Measurements from ENCODE around the gene SPTBN5.

Gene SPTBN5

DNA sequence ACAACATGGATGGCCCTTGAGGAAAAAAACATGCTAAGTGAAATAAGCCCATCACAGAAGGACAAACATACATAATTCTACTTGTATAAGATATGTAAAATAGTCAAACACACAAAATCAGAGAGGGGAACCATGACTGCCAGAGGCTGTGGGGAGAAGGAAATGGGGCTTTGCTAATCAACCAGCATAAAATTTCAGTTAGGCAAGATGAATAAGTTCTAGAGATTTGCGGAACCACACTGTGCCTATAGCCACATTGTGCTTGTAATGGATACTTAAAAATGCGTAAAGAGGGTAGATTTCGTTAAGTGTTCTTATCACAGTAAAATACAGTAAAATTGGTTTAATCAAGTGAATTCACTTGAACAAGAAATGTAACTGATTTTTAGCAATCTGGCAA lies 33.7 kb upstream of the SPTBN5 start:
- no peak for DNase-seq (ENCODE audit: low spot score)
- H3K27ac ChIP-seq, result no peak overlapping the region
- TF ChIP-seq, protein P1, sequence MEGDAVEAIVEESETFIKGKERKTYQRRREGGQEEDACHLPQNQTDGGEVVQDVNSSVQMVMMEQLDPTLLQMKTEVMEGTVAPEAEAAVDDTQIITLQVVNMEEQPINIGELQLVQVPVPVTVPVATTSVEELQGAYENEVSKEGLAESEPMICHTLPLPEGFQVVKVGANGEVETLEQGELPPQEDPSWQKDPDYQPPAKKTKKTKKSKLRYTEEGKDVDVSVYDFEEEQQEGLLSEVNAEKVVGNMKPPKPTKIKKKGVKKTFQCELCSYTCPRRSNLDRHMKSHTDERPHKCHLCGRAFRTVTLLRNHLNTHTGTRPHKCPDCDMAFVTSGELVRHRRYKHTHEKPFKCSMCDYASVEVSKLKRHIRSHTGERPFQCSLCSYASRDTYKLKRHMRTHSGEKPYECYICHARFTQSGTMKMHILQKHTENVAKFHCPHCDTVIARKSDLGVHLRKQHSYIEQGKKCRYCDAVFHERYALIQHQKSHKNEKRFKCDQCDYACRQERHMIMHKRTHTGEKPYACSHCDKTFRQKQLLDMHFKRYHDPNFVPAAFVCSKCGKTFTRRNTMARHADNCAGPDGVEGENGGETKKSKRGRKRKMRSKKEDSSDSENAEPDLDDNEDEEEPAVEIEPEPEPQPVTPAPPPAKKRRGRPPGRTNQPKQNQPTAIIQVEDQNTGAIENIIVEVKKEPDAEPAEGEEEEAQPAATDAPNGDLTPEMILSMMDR (conservative IDR thresholded peaks at IDR 0.05; ENCODE audit: low read depth), result no peak
- POLR2A ChIA-PET (ENCODE audit: low non-redundant PET), result no interaction called here
- CTCF ChIA-PET, result interaction anchor here (1.3 kb wide), 1 partner anchor 16 kb away, joined by 3 read pairs; no protein-coding TSS in a partner anchor

DNA sequence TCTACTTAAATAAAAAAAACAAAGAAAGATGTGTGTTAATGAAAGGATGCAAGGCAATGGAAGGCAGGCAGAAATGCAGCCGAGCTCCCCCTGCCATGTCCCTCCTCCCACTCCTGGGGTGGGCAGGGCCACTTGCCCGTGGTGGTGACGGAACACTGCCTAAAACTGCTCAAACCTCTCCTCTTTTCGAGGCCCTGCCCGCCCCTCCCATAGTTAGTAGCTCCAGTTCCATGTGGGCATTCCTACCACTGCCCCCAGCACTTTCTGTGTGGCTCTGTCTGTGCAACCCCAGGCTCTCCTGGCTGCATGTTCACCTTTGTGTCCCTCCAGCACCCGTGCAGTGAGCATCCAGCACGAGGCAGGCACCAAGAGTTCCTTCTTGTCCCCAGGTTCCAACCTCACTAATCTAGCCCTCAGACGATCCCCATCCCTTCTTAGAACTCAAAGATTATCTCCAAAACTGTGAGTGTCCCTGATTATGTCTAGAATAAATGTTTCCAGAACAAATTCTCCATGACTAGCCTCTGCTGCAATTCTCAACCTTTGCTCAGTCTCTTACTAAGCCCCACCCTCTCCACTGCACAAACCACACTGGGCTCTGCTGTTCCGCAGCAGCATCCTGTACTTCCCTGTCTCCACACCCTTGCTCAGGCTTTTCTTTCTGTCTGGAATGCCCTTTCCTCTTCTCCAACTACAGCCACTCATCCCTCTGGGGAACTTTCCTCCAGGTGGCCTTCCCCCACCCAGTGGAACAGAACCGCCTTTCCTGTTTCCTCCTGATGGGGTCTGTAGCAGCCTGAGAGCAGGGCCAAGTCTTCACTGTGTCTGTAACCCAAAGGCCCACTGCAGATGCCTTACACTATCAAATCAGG lies 32.6 kb upstream of the SPTBN5 start:
- ChIA-PET POLR2A (ENCODE audit: low non-redundant PET) (no interaction called here), CTCF (interaction anchor here (0.7 kb wide), 1 partner anchor 141 kb away, joined by 4 read pairs; no protein-coding TSS in a partner anchor)
- H3K27ac ChIP-seq, result no peak overlapping the region
- no peak for DNase-seq (ENCODE audit: low spot score)
- TF ChIP-seq, protein P1 (conservative IDR thresholded peaks at IDR 0.05; ENCODE audit: low read depth), result no peak

DNA sequence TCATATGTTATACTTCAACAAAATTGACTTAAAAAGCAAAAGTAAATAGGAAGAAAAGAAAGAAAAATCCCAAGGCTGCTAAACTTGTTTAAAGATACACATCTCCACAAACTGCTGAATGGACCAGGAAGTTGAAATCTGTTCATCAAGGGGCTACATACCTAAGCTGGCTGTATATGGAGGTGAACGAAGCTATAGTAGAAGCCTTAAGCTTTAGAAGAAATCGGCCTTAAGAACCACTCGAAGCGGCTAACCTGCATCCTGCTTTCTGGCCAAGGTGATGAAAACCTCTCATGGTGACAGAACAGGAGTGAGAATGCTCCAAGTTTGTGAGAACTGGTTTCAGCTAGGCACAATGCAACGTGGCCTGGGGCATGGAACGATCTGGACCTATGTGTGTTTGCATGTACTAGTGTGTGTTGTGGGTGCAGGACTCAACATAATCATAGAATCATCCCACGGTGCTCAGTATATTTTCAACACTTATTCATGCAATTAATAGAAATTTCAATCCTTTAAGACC lies 31.3 kb upstream of the SPTBN5 start:
- CTCF ChIA-PET, result no interaction called here
- H3K27ac ChIP-seq, result no peak overlapping the region

DNA sequence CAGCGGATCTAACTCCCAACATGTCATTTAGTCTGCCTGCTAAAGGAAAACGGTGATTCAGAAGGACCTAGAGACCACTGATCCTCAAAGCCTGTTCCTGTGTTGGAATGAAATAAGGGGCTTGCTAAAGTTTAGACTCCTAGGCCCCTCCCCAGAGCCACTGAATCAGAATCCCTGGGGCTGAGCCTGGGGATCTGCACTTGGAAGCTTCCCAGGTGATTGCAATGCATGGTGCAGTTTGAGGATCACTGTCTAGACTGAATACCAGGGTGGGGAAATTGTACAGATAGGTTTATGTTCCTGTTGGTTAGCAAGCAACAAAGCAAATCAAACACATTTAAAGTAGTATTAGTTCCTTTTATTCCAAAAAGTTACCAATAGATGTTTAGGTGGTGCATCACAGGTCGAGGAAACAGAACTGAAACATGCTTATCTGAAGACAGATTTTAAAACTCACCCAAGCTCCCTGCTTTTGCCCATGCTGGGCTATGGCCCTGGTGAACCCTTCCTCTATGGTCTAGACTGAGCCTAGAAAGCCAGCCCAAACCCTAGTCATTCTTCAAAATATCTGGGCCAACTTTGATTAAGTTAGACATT lies 29.6 kb upstream of the SPTBN5 start:
- CTCF ChIA-PET, result no interaction called here

More for the DNA sequence above, 31.3 kb upstream of the SPTBN5 start:
- DNase-seq (ENCODE audit: low spot score), result no peak
- TF ChIP-seq, protein P1 (conservative IDR thresholded peaks at IDR 0.05; ENCODE audit: low read depth), result no peak
- POLR2A ChIA-PET (ENCODE audit: low non-redundant PET), result no interaction called here

DNA sequence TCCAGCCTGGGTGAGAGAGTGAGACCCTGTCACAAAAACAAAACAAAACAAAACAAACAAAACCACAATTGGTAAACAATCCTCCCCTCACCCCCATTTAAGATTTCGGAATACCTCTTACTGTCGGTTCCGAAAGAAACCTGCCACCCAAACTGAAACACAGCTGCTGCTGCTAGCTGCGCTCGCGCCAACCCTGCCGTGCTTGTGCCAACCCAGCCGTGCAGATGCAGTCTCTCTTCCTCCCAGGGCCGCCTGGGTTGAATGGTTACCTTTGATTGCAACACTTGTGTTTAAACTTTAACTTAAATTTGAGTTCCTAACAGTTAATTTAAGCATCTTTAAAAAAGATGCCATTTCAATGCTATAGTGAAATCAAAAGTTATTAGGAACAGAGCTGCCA lies 28.5 kb upstream of the SPTBN5 start:
- H3K27ac ChIP-seq, result peak overlapping the region; percentile 3; the same call in 1 of the 2 replicates
- TF ChIP-seq, protein P1 (conservative IDR thresholded peaks at IDR 0.05; ENCODE audit: low read depth), result no peak
- no peak for DNase-seq (ENCODE audit: low spot score)
- CTCF ChIA-PET, result no interaction called here
- POLR2A ChIA-PET (ENCODE audit: low non-redundant PET), result no interaction called here

More for the DNA sequence above, 29.6 kb upstream of the SPTBN5 start:
- POLR2A ChIA-PET (ENCODE audit: low non-redundant PET), result no interaction called here
- no peak overlapping the region for H3K27ac ChIP-seq
- TF ChIP-seq, protein P1 (conservative IDR thresholded peaks at IDR 0.05; ENCODE audit: low read depth), result no peak
- no peak for DNase-seq (ENCODE audit: low spot score)

DNA sequence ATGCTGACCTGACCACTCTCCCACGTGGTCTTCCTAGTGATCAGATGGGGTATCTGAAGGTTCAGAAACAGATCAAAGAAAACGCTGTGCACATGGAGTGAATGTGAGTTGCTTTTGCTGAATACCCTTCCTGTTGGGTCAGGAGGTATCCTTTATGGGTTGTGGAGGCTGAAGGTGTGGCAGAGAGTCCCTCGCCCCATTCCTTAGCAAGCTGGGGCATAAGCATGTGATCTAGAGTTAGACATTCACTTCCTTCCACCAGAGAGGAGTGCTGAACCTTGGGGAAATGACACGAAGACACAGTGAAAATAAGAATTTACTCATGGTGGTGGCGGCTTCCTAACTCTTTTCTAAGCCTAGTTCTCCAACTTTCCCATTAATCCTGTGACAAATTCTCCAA lies 27.8 kb upstream of the SPTBN5 start:
- TF ChIP-seq, protein P1 (conservative IDR thresholded peaks at IDR 0.05; ENCODE audit: low read depth), result no peak
- ChIA-PET POLR2A (ENCODE audit: low non-redundant PET) (no interaction called here), CTCF (no interaction called here)
- no peak for DNase-seq (ENCODE audit: low spot score)
- H3K27ac ChIP-seq, result peak overlapping the region; percentile 37

Data from RWPE1 (cell line).